Measurements from ENCODE around the gene MEF2D.

Gene MEF2D

GRCh38 chr1:156460525-156460924 is 40.0 kb downstream of the MEF2D start:
- no peak for TF ChIP-seq CTCF (IDR thresholded peaks at IDR 0.05; ENCODE audit: insufficient read depth, low read depth, low read length, missing control alignments)
- no peak for DNase-seq (ENCODE audit: low read depth)
- no peak overlapping the region for H3K4me3 ChIP-seq (ENCODE audit: low read length)

- peak; percentile 61 for DNase-seq (ENCODE audit: low read depth)
- TF ChIP-seq CTCF (IDR thresholded peaks at IDR 0.05; ENCODE audit: insufficient read depth, low read depth, low read length, missing control alignments): no peak
- H3K4me3 ChIP-seq (ENCODE audit: low read length): no peak overlapping the region
Measured at GRCh38 chr1:156458181-156458503, 42.4 kb downstream of the MEF2D start.

- peak; percentile 98 for DNase-seq (ENCODE audit: low read depth)
- H3K4me3 ChIP-seq (ENCODE audit: low read length): peak overlapping the region; percentile 51
- no peak for TF ChIP-seq CTCF (IDR thresholded peaks at IDR 0.05; ENCODE audit: insufficient read depth, low read depth, low read length, missing control alignments)
Measured at GRCh38 chr1:156456625-156457465, 43.7 kb downstream of the MEF2D start.

GRCh38 chr1:156455362-156455761 is 45.2 kb downstream of the MEF2D start:
- no peak for DNase-seq (ENCODE audit: low read depth)
- no peak overlapping the region for H3K4me3 ChIP-seq (ENCODE audit: low read length)
- no peak for TF ChIP-seq CTCF (IDR thresholded peaks at IDR 0.05; ENCODE audit: insufficient read depth, low read depth, low read length, missing control alignments)

GRCh38 chr1:156452907-156453306 is 47.7 kb downstream of the MEF2D start:
- no peak for TF ChIP-seq CTCF (IDR thresholded peaks at IDR 0.05; ENCODE audit: insufficient read depth, low read depth, low read length, missing control alignments)
- DNase-seq (ENCODE audit: low read depth): no peak
- no peak overlapping the region for H3K4me3 ChIP-seq (ENCODE audit: low read length)

- H3K4me3 ChIP-seq (ENCODE audit: low read length): no peak overlapping the region
- TF ChIP-seq CTCF (IDR thresholded peaks at IDR 0.05; ENCODE audit: insufficient read depth, low read depth, low read length, missing control alignments): no peak
- DNase-seq (ENCODE audit: low read depth): no peak
Measured at GRCh38 chr1:156451505-156452160, 48.9 kb downstream of the MEF2D start.

Measured in epithelial cell of esophagus (primary cell).